GM15510 (cell line): ENCODE data around the gene NLN.

Source experiments
- POLR2A ChIP-seq: IDR thresholded peaks from 3 replicates; pipeline ENCODE4 v1.6.1; 2011; ENCODE audit warnings: borderline replicate concordance; ENCODE audit not compliant: insufficient read length; ENCODE audit errors: extremely low read depth

The NLN gene

GRCh38 chr5:65811885-65812284 lies 89.9 kb downstream of the NLN start:
- TF ChIP-seq POLR2A, result no peak

- no peak for TF ChIP-seq POLR2A
These were observed 90.6 kb downstream of the NLN start for GRCh38 chr5:65812648-65813047.

DNA sequence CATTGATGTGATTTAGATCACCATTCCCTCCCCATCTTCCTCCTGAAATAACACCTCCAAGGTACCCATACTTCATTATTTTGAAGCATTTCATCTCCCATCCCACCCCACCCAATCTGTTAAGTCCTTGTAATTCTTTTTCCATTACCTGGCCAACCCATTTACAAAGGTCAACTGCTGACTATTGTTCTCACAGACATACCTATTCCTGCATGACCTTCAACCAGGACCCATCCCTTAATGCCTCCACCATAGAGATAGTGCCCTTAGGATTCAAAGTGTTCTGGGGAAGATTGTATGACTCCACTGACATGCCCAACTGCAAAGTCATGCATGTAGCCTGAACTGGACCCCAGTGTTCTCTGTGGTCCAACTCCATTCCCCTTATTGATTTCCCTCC lies 91.2 kb downstream of the NLN start:
- TF ChIP-seq POLR2A, result no peak

DNA sequence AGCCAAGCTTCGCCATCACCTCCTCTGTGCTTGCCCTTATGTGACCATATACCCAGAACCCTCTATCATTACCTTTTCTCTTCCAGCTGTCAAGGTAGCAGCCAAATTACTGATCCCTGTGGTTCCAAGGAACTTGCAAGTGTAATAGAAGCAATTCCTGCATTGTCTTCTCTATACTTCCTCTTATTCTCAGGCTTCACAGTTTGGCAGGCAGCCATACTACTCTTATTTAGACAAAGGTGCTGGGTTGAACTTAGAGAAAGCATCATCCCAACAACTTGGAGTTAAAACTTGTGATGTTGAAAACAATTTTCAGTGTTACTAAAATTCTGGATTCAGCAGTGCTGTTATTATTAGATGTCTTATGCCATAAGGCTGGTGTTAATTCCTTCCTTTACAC lies 93.2 kb downstream of the NLN start:
- TF ChIP-seq POLR2A, result no peak

DNA sequence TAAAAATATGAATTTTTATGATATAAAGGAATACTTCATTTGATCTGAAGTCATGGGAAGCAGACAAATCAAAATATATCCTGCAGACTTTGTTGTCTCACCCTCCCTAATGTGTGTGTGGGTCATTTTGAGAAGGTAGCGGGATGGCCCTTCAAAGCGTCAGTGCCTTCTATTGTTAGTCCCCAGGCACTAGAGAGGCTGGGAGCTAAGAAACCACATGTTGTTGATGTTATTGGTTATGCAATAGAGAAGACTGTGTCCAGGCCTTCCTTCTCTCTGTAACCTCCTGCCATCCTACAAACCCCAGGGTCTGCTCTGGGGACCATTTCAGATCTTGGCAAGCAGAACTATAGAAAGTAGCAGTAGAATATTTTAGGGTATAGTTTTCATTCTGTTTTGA lies 94.7 kb downstream of the NLN start:
- no peak for TF ChIP-seq POLR2A

- no peak for TF ChIP-seq POLR2A
These were observed 95.9 kb downstream of the NLN start for GRCh38 chr5:65817931-65818330.

- TF ChIP-seq POLR2A, result no peak
These were observed 96.6 kb downstream of the NLN start for GRCh38 chr5:65818592-65818991.

DNA sequence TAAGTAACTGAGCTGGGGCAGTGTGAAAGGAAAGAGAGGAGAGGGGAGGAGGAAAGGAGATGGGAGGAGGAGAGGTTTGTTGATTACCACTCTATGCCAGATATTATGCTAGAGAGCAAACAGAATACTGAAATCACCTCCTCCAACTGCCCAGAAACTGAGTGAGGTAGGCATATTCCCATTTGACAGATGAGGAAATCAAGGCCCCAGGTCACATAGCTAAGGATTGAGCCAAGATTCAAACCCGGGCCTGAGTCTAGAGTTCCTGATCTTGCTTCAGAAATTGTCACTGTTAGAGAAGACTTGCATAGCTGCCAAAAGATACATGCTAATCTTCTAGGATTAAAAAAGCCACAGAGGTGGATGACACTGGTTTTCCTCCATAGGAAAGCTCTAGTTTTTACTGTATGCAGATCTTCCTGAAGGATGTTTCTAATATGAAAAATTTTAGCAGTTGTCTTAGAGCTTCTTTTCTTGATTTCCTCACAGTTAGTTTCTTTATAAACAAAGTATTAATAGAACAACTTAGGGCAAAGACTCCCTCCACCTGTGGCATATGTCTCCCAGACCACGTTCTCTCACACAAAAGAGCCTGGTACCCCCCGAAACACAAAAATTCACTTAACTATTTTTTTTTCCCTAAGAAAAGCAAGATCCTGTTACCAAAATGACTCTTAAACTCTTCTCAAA lies 97.4 kb downstream of the NLN start:
- no peak for TF ChIP-seq POLR2A

- no peak for TF ChIP-seq POLR2A
These were observed 97.9 kb downstream of the NLN start for GRCh38 chr5:65819905-65820240.

DNA sequence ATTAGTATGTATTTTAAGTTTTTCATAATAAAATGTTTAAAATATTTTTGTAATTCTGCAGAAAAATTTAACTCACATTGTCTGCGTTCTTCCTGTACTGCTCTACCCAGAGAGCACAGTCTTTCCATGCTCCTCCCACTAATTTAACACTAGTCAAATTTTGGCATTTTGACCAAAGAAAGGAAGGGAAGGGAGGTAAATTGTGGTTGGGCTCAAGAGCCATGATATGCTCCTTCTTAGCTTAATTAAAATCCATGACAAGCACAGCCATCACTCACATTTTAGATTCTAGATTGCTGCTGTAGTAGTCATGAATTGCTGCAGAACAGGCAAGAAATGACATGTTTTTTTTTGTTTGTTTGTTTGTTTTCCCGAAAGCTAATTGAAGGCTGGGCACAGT lies 98.4 kb downstream of the NLN start:
- no peak for TF ChIP-seq POLR2A

DNA sequence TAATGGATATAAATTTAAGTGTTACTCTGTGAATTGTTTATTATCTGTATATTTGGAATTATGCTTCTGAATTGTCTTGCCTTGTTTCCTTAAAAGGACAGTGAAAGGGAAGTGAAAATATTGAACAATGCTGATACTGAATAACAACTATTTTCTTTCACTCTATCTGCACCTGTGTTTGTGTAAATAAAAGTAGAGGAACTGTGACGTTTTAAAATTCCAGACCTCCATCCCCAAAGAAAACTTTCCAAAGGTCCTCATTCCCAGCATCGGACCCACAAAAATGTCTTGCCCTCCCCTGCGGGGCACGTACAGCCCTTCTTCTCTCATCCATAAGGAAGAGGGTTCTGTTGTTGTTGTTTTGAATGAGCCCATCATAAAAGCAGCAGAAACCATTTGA lies 100.0 kb downstream of the NLN start:
- TF ChIP-seq POLR2A, result no peak

GRCh38 chr5:65822710-65823109 lies 100.7 kb downstream of the NLN start:
- no peak for TF ChIP-seq POLR2A

- TF ChIP-seq POLR2A, result no peak
These were observed 101.2 kb downstream of the NLN start for GRCh38 chr5:65823204-65823603.

- no peak for TF ChIP-seq POLR2A
These were observed 101.9 kb downstream of the NLN start for GRCh38 chr5:65823845-65824445.

- no peak for TF ChIP-seq POLR2A
These were observed 103.7 kb downstream of the NLN start for GRCh38 chr5:65825408-65826328.
